Germinal center (tissue), 1 donor: ENCODE results near the gene DUXA.
"Not testable (repeated sequence)": the region's sequence is repeated elsewhere in the genome, so short reads cannot be mapped to it uniquely, and the experiment has no call there.

Experiments
- DNase-seq: peaks from one replicate; pipeline ENCODE4 v3.0.0; 2012; ENCODE audit warnings: mixed read lengths, low spot score

The DUXA gene

GRCh38 chr19:57167385-57167784 is at the start of gene DUXA:
DUXA (minus strand) TSS chr19:57167485; CDS start chr19:57167443, 42 bp downstream.
- no peak for DNase-seq

- no peak for DNase-seq
Observed at GRCh38 chr19:57212109-57212508, 44.8 kb upstream of the DUXA start.

GRCh38 chr19:57210381-57210780 is 43.1 kb upstream of the DUXA start:
- no peak for DNase-seq

GRCh38 chr19:57202160-57202559 is 34.9 kb upstream of the DUXA start:
- no peak for DNase-seq

- not testable (repeated sequence) for DNase-seq
Observed at GRCh38 chr19:57197874-57198273, 30.6 kb upstream of the DUXA start.

GRCh38 chr19:57192993-57193392 is 25.7 kb upstream of the DUXA start:
- DNase-seq = no peak

GRCh38 chr19:57192077-57192420 is 24.8 kb upstream of the DUXA start:
- DNase-seq = peak; percentile 10

GRCh38 chr19:57191141-57192076 is 24.1 kb upstream of the DUXA start, which contains the start of gene ZNF264:
ZNF264 (plus strand) TSS chr19:57191500; CDS start chr19:57191914, 414 bp downstream.
- peak; percentile 89 for DNase-seq

GRCh38 chr19:57190301-57190700 is 23.0 kb upstream of the DUXA start:
- DNase-seq = no peak

- DNase-seq = peak; percentile 58
Observed at GRCh38 chr19:57171551-57172081, 4.3 kb upstream of the DUXA start.

GRCh38 chr19:57165846-57166245 is 1.4 kb downstream of the DUXA start:
- no peak for DNase-seq

GRCh38 chr19:57161985-57162539 is 5.2 kb downstream of the DUXA start:
- DNase-seq = no peak

- DNase-seq = no peak
Observed at GRCh38 chr19:57152921-57153320, 14.4 kb downstream of the DUXA start.

- no peak for DNase-seq
Observed at GRCh38 chr19:57141699-57142098, 25.6 kb downstream of the DUXA start.

GRCh38 chr19:57135797-57136196 is 31.5 kb downstream of the DUXA start:
- DNase-seq = no peak

GRCh38 chr19:57127403-57127802 is 39.9 kb downstream of the DUXA start:
- not testable (repeated sequence) for DNase-seq

- DNase-seq = no peak
Observed at GRCh38 chr19:57123882-57124281, 43.4 kb downstream of the DUXA start.

- no peak for DNase-seq
Observed at GRCh38 chr19:57118848-57119247, 48.4 kb downstream of the DUXA start.

GRCh38 chr19:57113501-57113900 is 53.8 kb downstream of the DUXA start:
- DNase-seq = not testable (repeated sequence)

- DNase-seq = no peak
Observed at GRCh38 chr19:57111329-57111644, 56.0 kb downstream of the DUXA start.

- no peak for DNase-seq
Observed at GRCh38 chr19:57110592-57111328, 56.5 kb downstream of the DUXA start.

GRCh38 chr19:57106722-57107235 is 60.5 kb downstream of the DUXA start:
- DNase-seq = no peak
